HUDEP-2 (cell line): Measurements from ENCODE around the gene SYNPO2.
"Not testable (repeated sequence)": the region's sequence is repeated elsewhere in the genome, so short reads cannot be mapped to it uniquely, and the experiment has no call there.

ENCODE experiments used
- DNase-seq, 76 experiments: peaks; one replicate each; lab custom pipeline; 2025; ENCODE audit not compliant: unreplicated experiment in 76 of 76; lab: John Stamatoyannopoulos, UW

SYNPO2 gene

DNA sequence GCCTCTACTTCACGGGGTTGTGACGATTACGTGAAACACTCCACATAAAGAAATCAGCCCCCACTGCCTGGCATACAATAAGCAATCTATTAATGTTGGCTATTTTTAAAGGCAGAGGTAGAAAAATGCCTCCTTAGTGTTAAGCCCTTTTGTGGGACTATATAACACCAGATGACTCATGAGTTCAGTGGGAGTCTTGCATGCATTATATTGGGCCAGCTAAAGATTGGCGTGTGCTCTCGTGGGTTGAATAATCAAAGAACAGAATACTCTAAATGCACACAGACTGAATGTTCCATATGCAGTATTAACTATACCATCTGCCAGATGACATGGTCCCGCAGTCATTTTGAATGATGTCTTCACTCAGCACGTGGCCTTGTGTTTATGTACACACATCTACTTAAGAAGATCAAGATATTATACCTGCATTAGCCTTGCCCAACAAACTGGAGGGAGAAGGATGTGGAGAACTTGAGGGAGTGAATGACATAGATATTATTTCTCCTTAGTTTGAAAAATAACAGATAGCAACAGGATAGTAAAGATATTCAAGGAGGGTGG lies 162.0 kb downstream of the SYNPO2 start:
- DNase-seq: no peak

DNA sequence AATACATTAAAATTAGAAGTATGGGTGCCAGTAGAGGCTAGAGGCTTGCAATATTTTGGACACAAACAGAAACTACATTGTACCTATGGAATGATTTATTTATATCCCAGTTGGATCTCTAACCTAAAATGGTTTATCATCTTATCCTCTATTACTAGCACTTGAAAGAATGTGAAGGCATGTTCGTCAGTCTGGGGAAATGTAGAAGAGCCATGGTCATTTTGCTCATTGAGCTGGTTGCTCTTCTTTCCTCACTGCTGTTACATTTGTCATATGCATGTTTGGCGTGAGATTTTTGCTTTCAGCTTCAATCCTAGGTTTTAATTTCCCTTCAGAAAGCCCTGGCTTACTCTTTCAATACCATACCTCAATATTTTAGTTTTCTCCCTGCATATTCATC lies 164.6 kb downstream of the SYNPO2 start:
- no peak for DNase-seq

DNA sequence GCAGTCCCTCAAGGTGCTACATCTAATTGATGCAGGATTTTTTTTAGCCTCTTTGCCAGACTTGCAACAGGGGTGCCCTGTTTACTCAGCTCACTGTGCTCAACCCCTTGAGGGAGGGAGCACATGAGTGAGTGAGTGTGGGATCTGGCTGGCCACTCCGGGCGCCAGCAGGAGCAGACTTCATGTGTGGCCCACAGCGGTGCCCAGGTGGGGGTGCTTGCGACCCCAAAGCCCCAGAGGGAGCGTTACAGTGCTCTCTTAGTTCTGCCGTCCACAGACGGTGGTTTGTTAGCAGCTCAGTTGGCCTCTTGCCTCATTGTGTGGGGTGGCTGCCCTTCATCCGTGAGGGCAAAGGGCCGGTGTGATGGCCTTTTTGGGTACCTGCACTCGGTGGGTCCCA lies 165.3 kb downstream of the SYNPO2 start:
- no peak for DNase-seq

DNA sequence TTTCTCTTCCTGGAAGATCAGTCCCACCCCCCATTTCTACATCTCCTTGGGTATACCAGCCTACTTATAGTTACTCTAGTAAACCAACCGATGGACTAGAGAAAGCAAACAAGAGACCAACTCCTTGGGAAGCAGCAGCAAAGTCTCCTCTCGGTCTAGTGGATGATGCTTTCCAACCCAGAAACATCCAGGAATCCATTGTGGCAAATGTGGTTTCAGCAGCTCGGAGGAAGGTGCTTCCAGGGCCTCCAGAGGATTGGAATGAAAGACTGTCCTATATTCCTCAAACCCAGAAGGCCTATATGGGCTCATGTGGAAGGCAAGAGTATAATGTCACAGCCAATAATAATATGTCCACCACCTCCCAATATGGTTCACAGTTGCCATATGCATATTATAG lies 168.8 kb downstream of the SYNPO2 start:
- no peak for DNase-seq

DNA sequence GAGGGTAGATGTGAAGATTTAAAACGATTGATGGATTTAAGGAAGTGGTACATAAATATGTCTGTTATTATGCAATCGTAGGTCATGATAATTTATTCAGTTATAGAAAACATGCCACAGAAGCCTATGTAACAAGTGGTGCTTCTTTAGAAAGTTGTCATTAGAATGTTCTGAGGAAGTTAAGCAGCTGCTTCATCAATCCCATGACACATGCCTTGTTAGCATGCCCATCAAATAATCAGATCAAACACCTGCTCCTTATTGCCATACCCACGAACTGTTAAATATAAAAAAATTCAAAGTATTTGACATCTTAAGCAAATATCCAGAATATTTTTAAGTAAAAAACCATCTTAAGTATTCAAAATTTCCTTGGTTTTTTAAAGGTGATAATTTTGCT lies 170.6 kb downstream of the SYNPO2 start:
- no peak for DNase-seq

DNA sequence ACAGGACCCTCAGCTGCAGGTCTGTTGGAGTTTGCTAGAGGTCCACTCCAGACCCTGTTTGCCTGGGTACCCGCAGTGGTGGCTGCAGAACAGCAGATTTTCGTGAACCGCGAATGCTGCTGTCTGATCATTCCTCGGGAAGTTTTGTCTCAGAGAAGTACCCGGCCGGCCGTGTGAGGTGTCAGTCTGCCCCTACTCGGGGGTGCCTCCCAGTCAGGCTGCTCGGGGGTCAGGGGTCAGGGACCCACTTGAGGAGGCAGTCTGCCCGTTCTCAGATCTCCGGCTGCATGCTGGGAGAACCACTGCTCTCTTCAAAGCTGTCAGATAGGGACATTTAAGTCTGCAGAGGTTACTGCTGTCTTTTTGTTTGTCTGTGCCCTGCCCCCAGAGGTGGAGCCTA lies 178.5 kb downstream of the SYNPO2 start:
- DNase-seq: not testable (repeated sequence)

DNA sequence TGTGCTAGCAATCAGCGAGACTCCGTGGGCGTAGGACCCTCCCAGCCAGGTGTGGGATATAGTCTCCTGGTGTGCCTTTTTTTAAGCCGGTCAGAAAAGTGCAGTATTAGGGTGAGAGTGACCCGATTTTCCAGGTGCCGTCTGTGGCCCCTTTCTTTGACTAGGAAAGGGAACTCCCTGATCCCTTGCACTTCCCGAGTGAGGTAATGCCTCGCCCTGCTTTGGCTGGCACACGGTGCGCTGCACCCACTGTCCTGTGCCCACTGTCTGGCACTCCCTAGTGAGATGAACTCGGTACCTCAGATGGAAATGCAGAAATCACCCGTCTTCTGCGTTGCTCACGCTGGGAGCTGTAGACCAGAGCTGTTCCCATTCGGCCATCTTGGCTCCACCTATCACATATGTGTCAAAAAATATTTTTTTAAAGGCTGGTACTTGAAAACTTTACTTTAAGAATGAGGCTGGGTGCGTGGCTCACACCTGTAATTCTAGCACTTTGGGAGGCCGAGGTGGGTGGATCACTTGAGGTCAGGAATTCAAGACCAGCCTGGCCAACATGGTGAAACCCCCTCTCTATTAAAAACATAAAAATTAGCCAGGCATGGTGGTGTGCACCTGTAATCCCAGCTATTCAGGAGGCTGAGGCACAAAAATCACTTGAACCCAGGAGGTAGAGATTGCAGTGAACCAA lies 179.2 kb downstream of the SYNPO2 start:
- not testable (repeated sequence) for DNase-seq

DNA sequence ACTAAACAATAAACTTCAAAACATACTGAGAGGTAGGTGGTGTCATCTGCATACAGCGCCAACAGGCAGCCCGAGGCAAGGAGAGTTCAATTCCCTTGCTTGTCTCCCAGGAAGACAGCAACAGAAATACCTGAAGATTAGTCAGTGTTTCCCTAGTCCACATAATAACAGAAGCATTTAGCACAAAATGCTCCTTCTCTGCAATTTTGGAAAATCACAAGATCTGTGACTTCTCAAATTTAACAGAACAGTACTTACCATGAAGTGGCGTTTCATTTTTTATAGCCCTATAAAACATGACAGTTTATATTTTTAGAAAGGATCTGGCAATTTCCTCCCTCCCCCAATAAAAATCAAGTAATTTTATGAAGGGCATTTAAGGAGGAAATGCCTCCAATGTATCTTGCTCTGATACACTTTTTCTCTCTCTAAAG lies 179.9 kb downstream of the SYNPO2 start:
- no peak for DNase-seq

DNA sequence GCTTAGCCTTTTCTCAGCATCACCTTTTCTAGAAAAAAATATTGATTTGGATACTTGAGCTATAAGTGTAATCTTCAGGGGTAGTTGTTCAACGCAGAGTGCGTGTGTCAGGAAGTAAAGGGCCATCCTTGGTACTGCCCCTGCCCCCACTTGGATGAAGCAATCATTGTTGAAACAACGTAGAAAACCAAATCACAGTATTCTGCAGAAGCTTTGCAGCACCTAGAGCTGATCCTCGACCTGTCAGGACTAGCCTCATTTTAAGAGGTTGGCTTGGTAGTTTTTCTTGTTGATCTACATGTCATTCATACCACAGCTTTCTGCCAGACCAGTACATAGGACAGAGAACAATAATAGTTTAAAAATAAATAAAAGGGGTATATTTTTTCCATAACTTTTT lies 181.6 kb downstream of the SYNPO2 start:
- no peak for DNase-seq

DNA sequence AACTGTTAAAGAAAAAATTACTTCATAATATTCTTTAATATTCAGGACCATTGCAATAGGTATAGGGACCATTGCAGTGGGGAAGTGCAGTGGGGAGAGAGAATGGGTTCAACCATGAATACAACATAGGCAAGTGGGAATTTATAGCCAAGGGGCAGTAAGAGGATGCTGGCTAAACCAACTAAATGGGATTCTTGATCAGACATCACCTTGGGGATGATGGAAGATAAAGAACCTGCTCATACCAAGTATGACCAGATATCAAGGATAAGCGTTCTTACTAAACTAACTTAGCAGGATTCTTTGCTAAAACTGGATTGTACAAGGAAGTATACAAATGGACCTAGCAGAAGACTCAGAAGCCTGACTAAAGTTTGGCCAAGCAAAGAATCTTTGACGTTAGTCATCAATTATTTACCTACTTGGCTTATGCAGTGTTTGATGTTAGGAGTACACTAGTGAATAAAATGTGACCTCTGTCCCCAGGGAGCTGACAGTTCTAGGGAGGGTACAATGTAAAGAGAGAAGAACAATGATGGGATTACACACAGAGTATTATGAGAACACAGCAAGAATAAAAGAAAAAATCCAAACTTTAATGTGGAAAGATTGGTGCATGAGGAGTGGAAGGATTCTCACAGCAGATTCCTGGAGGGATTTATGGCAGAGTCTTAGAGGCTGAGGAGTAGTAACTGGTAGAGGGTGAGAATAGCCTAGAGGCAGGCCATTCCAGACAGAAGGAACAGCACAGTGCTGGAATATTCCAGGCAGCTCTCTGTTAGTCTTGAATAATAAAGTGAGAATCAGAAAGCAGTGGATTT lies 192.3 kb downstream of the SYNPO2 start:
- DNase-seq: no peak

DNA sequence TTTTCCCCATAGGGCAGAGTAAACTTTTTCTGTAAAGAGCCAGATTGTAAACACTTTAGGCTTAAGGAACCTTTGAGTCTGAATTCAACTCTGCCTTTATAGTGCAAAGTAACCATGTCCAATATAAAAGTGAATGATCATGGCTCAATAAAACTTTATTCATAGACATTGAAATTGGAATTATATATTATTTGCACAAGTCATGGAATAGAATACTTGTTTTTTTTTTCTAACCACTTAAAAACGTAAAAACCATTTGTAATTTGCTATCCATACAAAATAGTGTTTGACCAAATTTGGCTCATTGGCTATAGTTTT lies 192.8 kb downstream of the SYNPO2 start:
- DNase-seq: no peak

DNA sequence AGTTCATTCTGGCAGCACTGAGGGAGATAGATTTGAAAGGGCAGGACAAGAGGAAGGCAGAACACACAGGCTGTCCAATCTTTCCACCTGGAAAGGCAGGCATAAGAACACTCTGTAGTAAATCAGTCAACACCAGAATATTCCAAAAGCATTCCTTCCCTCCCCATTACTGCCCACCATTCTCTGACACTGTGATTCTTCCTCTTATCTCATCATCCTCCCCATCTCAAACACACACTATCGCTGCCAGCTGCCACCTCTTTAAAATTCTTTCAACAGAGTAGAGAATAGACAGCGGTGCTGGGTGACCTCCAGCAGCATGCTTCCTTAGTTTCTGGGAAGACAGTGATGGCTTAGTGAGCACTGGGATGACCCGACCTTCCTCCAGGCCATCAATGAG lies 193.3 kb downstream of the SYNPO2 start:
- no peak for DNase-seq

DNA sequence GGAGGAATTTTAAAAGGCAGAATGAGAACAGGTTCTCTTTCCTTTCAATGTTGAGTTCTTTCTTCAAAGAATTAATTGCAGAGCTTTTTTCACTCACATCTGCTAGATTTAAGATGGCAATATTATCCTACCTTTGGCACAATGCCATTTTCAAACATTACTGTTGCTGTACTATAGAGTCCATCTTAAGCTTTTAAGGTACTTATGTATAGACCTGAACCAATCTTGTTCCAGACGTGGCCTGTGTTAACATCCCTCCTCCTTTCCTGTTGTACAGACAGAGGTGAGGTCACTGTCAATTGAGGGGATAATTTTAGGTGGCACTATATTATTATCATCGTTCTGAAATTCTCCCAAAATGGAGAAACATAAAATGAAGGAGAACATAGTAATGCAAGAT lies 194.0 kb downstream of the SYNPO2 start:
- no peak for DNase-seq

DNA sequence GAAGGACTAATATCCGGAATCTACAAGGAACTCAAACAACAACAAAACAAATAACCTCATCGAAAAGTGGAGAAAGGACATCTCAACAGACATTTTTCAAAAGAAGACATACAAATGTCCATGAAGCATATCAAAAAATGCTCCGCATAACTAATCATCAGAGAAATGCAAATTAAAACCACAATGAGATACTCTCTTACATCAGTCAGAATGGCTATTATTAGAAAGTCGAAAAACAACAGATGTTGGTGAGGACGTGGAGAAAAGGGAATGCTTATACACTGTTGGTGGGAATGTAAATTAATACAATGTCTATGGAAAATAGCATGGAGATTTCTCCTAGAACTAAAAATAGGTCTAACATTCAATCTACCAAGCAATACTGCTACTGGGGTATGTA lies 195.9 kb downstream of the SYNPO2 start:
- no peak for DNase-seq

DNA sequence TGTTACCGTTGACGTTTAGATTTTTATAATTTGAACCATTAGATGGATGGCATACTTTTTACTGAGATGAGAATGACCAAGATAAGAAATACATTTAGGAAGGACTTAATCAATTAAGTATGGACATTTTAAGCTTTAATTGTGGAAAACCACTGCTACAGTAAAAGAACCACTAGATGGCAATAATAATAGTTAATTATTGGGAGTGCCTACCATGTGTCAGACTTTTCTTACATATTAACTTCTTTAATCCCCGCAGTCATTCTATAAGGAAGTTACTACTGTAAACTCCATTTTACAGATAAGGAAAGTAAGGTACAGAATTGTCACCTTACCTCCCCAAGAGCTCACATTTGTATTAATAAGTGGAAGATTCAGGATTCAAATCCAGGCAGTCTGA lies 198.5 kb downstream of the SYNPO2 start:
- no peak for DNase-seq

DNA sequence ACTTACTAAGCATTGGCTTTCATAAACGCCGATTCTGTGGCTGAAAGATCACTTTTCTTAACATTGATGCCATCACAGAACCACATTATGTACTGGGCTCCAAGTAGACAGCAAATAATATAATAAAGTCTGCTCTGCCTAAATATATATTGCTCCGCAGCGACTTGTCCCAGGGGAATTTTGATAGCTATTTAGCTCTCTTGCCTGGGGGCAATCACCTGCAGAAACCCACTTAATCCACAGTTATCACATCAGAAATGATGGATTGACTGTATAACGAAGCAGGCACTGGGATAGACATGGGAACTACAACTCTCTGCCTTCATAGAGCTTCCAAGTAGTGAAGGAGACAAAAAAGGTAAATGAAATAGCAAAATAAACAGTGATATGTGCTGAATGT lies 199.0 kb downstream of the SYNPO2 start:
- no peak for DNase-seq

DNA sequence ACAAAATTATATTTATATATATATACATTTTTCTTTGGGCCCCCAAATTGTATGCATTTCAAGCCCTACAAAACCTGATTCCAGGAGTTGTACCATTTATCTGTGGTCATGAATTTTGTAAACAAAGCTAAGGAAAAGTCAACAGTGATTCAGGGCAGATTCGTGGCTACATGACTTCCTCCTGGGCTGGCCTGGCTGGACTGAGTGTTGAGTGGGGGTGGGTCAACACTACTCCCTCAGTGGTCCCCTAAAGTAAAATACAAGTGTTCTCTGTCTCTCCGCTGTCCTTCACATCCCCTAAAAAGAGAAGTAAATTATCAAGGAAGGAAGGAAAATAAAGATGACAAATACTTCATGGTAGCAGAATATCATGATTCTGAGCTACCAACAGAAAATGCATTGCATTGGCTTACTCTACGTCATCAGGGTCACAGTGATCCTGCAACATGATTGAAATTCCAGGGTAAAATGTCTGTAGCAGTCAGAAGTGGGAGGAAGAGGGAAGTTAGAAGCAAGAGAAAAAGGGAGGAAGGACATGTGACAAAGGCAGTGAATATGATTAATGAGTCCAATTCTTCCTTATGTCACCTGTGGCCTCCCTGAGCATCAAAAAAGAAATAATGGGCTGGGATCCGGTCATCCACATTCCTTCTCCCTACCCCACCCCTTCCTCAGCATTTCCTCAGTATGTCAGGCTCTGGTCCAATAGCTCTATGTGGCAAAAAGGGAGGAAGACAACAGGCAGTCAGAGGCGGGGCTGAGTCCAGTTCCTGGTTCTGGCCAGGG lies 204.6 kb downstream of the SYNPO2 start:
- no peak for DNase-seq

DNA sequence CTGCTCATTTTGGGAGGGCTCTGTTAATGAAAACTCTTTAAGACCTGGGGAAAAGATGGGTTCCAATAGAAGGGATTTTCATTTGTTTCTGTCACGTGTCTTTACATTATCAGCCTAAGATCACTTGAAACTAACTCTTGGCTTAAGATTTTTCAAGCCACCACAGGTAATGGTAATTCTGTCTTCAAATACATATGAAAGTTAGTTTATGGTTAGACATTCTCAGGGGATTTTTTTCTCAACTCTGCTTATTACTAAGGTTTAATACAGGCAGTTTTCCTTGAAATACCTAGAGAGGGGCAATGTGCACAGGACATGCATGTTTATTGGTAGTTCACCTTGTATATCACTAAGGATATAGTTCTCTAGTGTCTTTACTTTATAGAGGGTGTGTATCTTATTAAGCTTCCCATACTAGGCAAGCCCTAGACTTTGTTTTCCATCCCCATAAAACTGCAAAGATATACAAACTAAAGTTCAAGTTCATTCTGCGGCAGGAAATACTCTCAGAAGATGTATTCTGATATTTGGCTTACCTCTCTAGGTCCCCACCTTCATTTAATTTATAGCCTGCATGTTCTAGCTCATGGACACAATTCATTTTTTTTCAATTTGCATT lies 208.7 kb downstream of the SYNPO2 start:
- no peak for DNase-seq

DNA sequence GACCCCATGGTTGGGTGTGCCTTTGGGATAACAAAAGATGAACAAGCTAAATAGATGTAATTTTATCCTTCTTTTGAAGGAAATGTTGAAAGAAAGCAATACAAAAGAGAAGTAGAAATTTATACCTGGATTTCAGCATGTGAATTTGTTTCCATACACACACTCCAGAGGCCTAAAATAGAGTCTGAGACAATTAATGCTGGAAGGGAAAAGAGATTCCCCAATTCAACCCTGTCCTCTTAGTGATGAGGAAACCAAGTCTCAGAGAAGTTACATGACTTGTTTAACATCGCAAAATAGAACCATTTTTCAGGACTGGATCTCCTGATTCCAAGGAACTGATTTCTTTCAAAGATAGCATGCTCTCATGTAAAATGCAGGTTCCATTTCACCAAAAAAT lies 209.7 kb downstream of the SYNPO2 start:
- no peak for DNase-seq

DNA sequence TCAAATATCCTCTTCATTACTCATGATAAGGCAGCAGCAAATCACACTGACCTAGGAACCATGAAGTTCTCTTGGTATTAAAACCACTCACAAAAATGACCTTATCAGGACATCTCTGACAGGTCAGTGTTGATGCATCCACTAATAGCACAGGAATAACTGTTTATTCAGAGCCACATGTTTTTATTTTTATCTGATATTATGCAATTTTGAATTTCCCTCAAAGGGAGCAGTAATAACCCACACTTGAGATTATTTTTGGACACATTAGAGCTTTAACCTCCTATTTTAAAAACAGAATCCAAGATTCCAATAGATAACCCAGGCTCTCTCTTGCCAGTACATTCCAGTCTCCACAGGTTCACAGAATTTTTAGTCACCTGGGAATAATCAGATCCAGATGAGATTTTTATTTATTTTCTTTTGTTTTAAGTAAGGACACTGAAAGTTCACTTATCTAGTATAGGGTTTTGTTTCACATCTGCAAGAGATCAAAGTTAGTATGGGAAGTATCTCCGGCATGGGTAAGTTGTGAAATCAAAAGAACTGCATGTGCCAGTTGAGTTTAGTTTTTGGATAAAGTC lies 210.7 kb downstream of the SYNPO2 start:
- no peak for DNase-seq

DNA sequence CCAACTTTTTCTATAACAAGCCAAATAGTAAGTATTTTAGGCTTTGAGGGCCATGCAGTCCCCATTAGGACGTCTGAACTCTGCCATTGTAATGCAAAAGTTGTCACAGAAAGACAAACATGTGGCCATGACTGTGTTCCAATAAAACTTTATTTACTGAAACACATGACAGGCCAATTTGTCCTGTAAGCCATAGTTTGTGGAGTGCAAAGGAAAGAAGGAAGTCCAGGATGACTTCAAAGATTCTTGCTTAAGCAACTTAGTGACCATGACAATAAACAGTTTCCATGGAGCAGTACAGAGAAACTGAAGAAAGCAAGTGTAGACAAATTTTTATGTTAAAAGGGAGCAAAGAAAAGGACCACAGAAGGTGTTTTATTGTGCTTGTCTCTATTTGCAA lies 212.0 kb downstream of the SYNPO2 start:
- DNase-seq: no peak
